IMR-90 (cell line): Measurements from ENCODE around the gene CARMIL1.

Experiments
- CHD1 ChIP-seq: IDR thresholded peaks from 2 replicates; pipeline ENCODE4 v1.6.1; 2012; ENCODE audit warnings: low read depth, low read length, improper control_type of control experiment
- MAFK ChIP-seq: IDR thresholded peaks from 2 replicates; pipeline ENCODE4 v1.6.1; 2012; ENCODE audit warnings: low read depth, low read length, improper control_type of control experiment
- TF ChIP-seq, protein P1 (sequence below): conservative IDR thresholded peaks from 2 replicates; pipeline ENCODE4 v1.5.1; 2012; ENCODE audit warnings: mild to moderate bottlenecking, low read depth, low read length, improper control_type of control experiment

GRCh38 chr6:25614052-25614451 is 334.9 kb downstream of the CARMIL1 start:
- TF ChIP-seq, protein P1, sequence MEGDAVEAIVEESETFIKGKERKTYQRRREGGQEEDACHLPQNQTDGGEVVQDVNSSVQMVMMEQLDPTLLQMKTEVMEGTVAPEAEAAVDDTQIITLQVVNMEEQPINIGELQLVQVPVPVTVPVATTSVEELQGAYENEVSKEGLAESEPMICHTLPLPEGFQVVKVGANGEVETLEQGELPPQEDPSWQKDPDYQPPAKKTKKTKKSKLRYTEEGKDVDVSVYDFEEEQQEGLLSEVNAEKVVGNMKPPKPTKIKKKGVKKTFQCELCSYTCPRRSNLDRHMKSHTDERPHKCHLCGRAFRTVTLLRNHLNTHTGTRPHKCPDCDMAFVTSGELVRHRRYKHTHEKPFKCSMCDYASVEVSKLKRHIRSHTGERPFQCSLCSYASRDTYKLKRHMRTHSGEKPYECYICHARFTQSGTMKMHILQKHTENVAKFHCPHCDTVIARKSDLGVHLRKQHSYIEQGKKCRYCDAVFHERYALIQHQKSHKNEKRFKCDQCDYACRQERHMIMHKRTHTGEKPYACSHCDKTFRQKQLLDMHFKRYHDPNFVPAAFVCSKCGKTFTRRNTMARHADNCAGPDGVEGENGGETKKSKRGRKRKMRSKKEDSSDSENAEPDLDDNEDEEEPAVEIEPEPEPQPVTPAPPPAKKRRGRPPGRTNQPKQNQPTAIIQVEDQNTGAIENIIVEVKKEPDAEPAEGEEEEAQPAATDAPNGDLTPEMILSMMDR, result no peak
- TF ChIP-seq CHD1 (no peak), MAFK (no peak)
